MCF 10A (cell line): Measurements from ENCODE around the gene MMP12. TPM values are rescaled to one million over a fixed set of nuclear protein-coding genes. Genes with fewer than 3 reads are reported as not detected.
A peak's percentile ranks its signal among the peaks of the same experiment; 100 is the strongest.
"Not testable (repeated sequence)": the region's sequence is repeated elsewhere in the genome, so short reads cannot be mapped to it uniquely, and the experiment has no call there.

Source experiments
- BruUV-seq: library from RNA; stranded (reverse); fragments of 400-500 nt; replicated peaks from 2 replicates; lab custom pipeline; 2021; lab: Mats Ljungman, UMichigan
- CTCF ChIA-PET: fragments of 300-600 bp; sonication (Branson Sonifier 250); formaldehyde crosslinking; extraction: SDS; loops from one replicate; lab custom pipeline; 2021; ENCODE audit warnings: antibody characterized with exemption, inconsistent platforms; lab: Yijun Ruan, JAX
- POLR2A ChIA-PET: fragments of 300-600, 350-650 bp; sonication (Branson Sonifier 250); formaldehyde crosslinking; extraction: SDS; loops from one replicate; lab custom pipeline; 2020; ENCODE audit warnings: antibody characterized with exemption, inconsistent platforms; lab: Yijun Ruan, JAX
- DNase-seq: peaks from one replicate; pipeline ENCODE4 v3.0.0-alpha.2; 2018; ENCODE audit not compliant: unreplicated experiment
- H3K27ac Mint-ChIP-seq: one replicate; pipeline ENCODE4 v1.8.0; 2022; ENCODE audit warnings: mild to moderate bottlenecking, low read depth, mixed read lengths; ENCODE audit not compliant: unreplicated experiment
- H3K27me3 Mint-ChIP-seq: one replicate; pipeline ENCODE4 v1.8.0; 2022; ENCODE audit warnings: mixed read lengths; ENCODE audit not compliant: insufficient read depth, unreplicated experiment
- H3K36me3 Mint-ChIP-seq: one replicate; pipeline ENCODE4 v1.8.0; 2022; ENCODE audit warnings: mild to moderate bottlenecking, moderate library complexity, mixed read lengths; ENCODE audit not compliant: insufficient read depth, unreplicated experiment
- H3K4me1 Mint-ChIP-seq: one replicate; pipeline ENCODE4 v1.8.0; 2022; ENCODE audit warnings: mixed read lengths; ENCODE audit not compliant: insufficient read depth, unreplicated experiment
- H3K4me3 Mint-ChIP-seq: one replicate; pipeline ENCODE4 v1.8.0; 2022; ENCODE audit warnings: mild to moderate bottlenecking, moderate library complexity, mixed read lengths; ENCODE audit not compliant: unreplicated experiment
- H3K9me3 Mint-ChIP-seq: one replicate; pipeline ENCODE4 v1.8.0; 2022; ENCODE audit warnings: mixed read lengths; ENCODE audit not compliant: unreplicated experiment
- CTCF ChIP-seq: fragments of 200-600 bp; IDR thresholded peaks from one replicate; pipeline ENCODE4 v1.8.0; 2022; ENCODE audit warnings: antibody characterized with exemption, mild to moderate bottlenecking; ENCODE audit not compliant: unreplicated experiment
- intact Hi-C: fragments of 100-400 bp; cut with micrococcal nuclease; formaldehyde crosslinking; loops from 2 replicates; pipeline ENCODE4 v1.14.1; 2022
- total RNA-seq: library from RNA; stranded (reverse); gene quantifications from 2 replicates; pipeline ENCODE4 v1.2.3, GENCODE V29; 2022

Gene MMP12
- total RNA-seq, 1 experiment from 2014 or later = not detected

GRCh38 chr11:102882389-102883024 is 7.7 kb upstream of the MMP12 start:
- Mint-ChIP-seq H3K36me3 (no peaks in the 10 kb centered on the region), H3K9me3 (no peaks in the 10 kb centered on the region), H3K4me3 (no peak overlapping the region), H3K27me3 (no peaks in the 10 kb centered on the region), H3K4me1 (peaks cover 15% of the 10 kb centered on the region), H3K27ac (no peak overlapping the region)
- no peak for DNase-seq
- no peak for TF ChIP-seq CTCF
- intact Hi-C loops = no loop called here
- BruUV-seq = no TSS peak
- POLR2A ChIA-PET = interaction anchor here (0.5 to 0.9 kb wide), 3 partner anchors 10 to 697 kb away, joined by 3 read pairs; no protein-coding TSS in a partner anchor
- CTCF ChIA-PET = interaction anchor here (0.6 to 0.7 kb wide), 3 partner anchors 16 to 1331 kb away, joined by 3 read pairs; no protein-coding TSS in a partner anchor

- intact Hi-C loops = no loop called here
- Mint-ChIP-seq H3K4me3 (no peak overlapping the region), H3K9me3 (no peaks in the 10 kb centered on the region), H3K4me1 (no peaks in the 10 kb centered on the region), H3K36me3 (no peaks in the 10 kb centered on the region), H3K27me3 (no peaks in the 10 kb centered on the region), H3K27ac (no peak overlapping the region)
- POLR2A ChIA-PET = no interaction called here
- no TSS peak for BruUV-seq
- DNase-seq = no peak
- CTCF ChIA-PET = interaction anchor here (1.2 kb wide), 1 partner anchor 12 kb away, joined by 3 read pairs; no protein-coding TSS in a partner anchor
- no peak for TF ChIP-seq CTCF
Observed at GRCh38 chr11:102879801-102880200, 5.0 kb upstream of the MMP12 start.

DNA sequence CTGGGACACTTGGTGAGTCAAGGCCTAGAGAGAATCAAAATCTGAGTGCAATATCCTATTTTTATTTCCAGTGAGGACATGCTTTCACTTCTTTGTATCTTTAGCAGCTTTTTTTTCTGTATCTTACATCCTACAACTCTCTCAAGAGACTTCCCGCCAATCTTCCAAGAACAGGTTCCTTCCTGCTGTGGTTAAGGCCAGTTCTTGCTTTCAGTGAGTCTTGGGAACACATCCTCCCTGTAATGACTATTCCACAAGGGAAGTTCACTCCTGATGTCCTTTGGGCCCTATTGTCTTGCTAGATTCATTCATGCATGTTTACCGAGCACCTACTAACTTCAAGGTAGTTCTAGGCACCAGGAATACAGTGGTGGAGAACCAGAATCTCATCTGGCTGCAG is 3.8 kb upstream of the MMP12 start:
- ChIA-PET CTCF (interaction anchor here (0.6 to 1.4 kb wide), 4 partner anchors 7 to 37 kb away, joined by 3 to 4 read pairs (median 3); no protein-coding TSS in a partner anchor), POLR2A (interaction anchor here (0.7 kb wide), 1 partner anchor 13 kb away, joined by 3 read pairs; no protein-coding TSS in a partner anchor)
- H3K27me3 Mint-ChIP-seq = no peaks in the 10 kb centered on the region
- H3K27ac Mint-ChIP-seq = no peak overlapping the region
- no peaks in the 10 kb centered on the region for H3K36me3 Mint-ChIP-seq
- TF ChIP-seq CTCF = no peak
- no peaks in the 10 kb centered on the region for H3K4me1 Mint-ChIP-seq
- no peak overlapping the region for H3K4me3 Mint-ChIP-seq
- H3K9me3 Mint-ChIP-seq = no peaks in the 10 kb centered on the region
- intact Hi-C loops = no loop called here
- BruUV-seq = no TSS peak
- no peak for DNase-seq

DNA sequence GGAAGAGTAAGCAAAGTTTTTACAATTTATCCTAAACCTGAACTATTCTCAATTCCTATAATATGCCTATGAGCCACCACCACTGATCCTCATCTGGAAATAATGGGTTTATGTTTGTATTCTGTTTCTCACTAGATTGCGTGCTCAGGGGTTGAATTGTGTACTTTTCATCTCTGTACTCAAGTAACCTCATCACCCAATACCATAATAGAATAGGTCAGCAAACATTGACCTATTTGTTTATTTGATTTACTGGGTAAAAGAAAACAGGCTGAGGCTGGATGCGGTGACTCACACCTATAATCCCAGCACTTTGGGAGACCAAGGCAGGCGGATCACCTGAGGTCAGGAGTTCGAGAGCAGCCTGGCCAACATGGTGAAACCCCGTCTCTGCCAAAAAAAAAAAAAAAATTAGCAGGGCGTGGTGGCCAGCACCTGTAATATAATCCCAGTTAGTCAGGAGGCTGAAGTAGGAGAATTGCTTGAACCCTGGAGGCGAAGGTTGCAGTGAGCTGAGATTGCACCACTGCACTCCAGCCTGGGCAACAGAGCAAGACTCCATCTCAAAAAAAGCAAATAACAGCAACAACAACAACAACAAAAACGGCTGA is 5.3 kb downstream of the MMP12 start:
- H3K4me1 Mint-ChIP-seq, CTCF ChIA-PET, H3K4me3 Mint-ChIP-seq, H3K27me3 Mint-ChIP-seq, H3K27ac Mint-ChIP-seq, intact Hi-C loops, H3K36me3 Mint-ChIP-seq, H3K9me3 Mint-ChIP-seq, POLR2A ChIA-PET, BruUV-seq: not testable (repeated sequence)
- DNase-seq = peak; percentile 17
